ENCODE data around the gene AK8. TPM values are rescaled to one million over a fixed set of nuclear protein-coding genes. Genes with fewer than 3 reads are reported as not detected.

Gene AK8
- total RNA-seq, 1 experiment from 2014 or later: 2.5 TPM

DNA sequence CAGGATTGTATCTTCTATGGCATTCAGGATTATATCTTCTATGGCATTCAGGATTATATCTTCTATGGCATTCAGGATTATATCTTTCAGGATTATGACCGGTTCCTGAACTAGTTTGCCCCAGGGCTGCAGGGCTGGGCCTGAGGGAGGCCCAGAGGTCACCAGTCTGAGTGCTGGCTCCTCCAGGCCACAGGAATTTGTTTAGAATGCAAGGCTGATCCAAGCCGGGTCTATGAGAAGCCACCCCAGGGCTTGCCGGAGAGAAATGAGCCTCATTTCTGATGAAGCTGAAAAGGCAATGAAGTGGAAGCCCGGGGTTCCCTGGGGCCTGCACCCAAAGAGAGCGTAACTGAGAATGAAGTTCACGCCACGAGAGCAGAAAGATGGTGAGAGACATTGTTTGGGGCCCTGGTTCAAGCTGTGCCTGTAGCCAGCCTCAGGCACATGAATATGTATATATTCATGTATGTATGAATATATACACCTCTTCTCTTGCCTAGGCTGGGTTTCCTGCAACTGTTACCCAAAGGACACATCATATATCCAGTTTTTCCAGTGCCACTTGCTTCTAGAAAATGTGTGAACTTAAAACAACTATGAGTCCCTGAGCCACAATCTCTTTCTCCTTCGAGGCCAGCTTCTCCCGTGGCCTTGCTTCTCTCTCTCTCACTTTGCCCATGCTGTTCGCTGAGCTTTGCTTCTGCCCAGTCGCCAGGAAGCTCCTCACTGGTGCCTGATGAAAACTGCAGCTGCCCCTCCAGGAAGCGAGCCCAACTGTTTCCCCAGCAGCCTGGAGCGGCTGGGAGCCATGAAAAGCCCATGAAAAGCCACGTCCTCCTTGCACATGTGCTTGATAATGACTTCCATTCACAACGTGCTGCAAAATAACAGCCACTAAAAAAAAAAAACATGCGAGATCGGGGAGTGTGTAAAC lies 145.5 kb downstream of the AK8 start:
- TF ChIP-seq POLR2AphosphoS5 (IDR thresholded peaks at IDR 0.05; ENCODE audit: low read depth, low read length) (no peak), SIN3A (IDR thresholded peaks at IDR 0.05; ENCODE audit: low read depth) (no peak), FOSL1 (IDR thresholded peaks at IDR 0.05; ENCODE audit: low read depth) (no peak), TCF7L2 (IDR thresholded peaks at IDR 0.05; ENCODE audit: borderline replicate concordance, extremely low read depth, insufficient read depth, insufficient read length) (no peak), CBX3 (IDR thresholded peaks at IDR 0.05; ENCODE audit: low read depth) (no peak), POLR2A (IDR thresholded peaks at IDR 0.05; ENCODE audit: borderline replicate concordance, extremely low read depth, insufficient read depth, insufficient read length) (no peak), EZH2phosphoT487 (IDR thresholded peaks at IDR 0.05; ENCODE audit: borderline replicate concordance) (no peak)
- TF ChIP-seq, protein P1, sequence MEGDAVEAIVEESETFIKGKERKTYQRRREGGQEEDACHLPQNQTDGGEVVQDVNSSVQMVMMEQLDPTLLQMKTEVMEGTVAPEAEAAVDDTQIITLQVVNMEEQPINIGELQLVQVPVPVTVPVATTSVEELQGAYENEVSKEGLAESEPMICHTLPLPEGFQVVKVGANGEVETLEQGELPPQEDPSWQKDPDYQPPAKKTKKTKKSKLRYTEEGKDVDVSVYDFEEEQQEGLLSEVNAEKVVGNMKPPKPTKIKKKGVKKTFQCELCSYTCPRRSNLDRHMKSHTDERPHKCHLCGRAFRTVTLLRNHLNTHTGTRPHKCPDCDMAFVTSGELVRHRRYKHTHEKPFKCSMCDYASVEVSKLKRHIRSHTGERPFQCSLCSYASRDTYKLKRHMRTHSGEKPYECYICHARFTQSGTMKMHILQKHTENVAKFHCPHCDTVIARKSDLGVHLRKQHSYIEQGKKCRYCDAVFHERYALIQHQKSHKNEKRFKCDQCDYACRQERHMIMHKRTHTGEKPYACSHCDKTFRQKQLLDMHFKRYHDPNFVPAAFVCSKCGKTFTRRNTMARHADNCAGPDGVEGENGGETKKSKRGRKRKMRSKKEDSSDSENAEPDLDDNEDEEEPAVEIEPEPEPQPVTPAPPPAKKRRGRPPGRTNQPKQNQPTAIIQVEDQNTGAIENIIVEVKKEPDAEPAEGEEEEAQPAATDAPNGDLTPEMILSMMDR (IDR thresholded peaks at IDR 0.05 in 2 of 3, conservative IDR thresholded peaks at IDR 0.05 in 1 of 3; ENCODE audit: borderline replicate concordance in 1 of 3, insufficient read depth in 1 of 3, low read depth in 2 of 3, low read length in 2 of 3): no peak
- TF ChIP-seq, protein P2, sequence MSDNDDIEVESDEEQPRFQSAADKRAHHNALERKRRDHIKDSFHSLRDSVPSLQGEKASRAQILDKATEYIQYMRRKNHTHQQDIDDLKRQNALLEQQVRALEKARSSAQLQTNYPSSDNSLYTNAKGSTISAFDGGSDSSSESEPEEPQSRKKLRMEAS (IDR thresholded peaks at IDR 0.05): no peak
- no peaks in the 10 kb centered on the region for H3K36me3 ChIP-seq (ENCODE audit: control insufficient read depth in 1 of 2, insufficient read depth in 2 of 2, low read length in 2 of 2)
- DNase-seq (ENCODE audit: low read depth, low spot score) (no peak), ATAC-seq (no peak)
- H3K4me3 ChIP-seq (replicated peaks in 1 of 2; ENCODE audit: low read depth in 1 of 2, low read length in 2 of 2): no peak overlapping the region
- POLR2A ChIA-PET: no interaction called here
- H3K27me3 ChIP-seq (ENCODE audit: insufficient read depth, low read length): peaks cover 11% of the 10 kb centered on the region; the same call in 1 of the 2 replicates
- H2AFZ ChIP-seq (ENCODE audit: low read depth, low read length, poor library complexity, severe bottlenecking): no peak overlapping the region
- no peak overlapping the region for H3K27ac ChIP-seq (ENCODE audit: low read depth, low read length)
- no peaks in the 10 kb centered on the region for H4K20me1 ChIP-seq (ENCODE audit: insufficient read depth)
- H3K4me2 ChIP-seq (ENCODE audit: low read length): no peak overlapping the region
- CTCF ChIA-PET: no interaction called here
- H3K4me1 ChIP-seq (ENCODE audit: control insufficient read depth in 1 of 2, insufficient read depth in 2 of 2, low read length in 2 of 2): no peaks in the 10 kb centered on the region
- BruUV-seq (replicated peaks): no TSS peak
- no peak overlapping the region for H3K9ac ChIP-seq (ENCODE audit: low read length)
- RAD21 ChIA-PET (ENCODE audit: low non-redundant PET in 1 of 2, low total read pairs in 2 of 2, uncharacterized antibody in 2 of 2, unreplicated experiment in 2 of 2): no interaction called here
- H3K79me2 ChIP-seq (ENCODE audit: insufficient read depth, low read length): no peaks in the 10 kb centered on the region
- intact Hi-C loops (cut with micrococcal nuclease): no loop called here
- H3K9me2 ChIP-seq (ENCODE audit: insufficient read depth): no peaks in the 10 kb centered on the region
- no peaks in the 10 kb centered on the region for H3K9me3 ChIP-seq (ENCODE audit: control insufficient read depth in 1 of 2, insufficient read depth in 1 of 2, low read depth in 1 of 2, low read length in 2 of 2)
